ENCODE measurements around the gene ZNF630.
A peak's percentile ranks its signal among the peaks of the same experiment; 100 is the strongest.
"Not testable (repeated sequence)": the region's sequence is repeated elsewhere in the genome, so short reads cannot be mapped to it uniquely, and the experiment has no call there.

Gene ZNF630

DNA sequence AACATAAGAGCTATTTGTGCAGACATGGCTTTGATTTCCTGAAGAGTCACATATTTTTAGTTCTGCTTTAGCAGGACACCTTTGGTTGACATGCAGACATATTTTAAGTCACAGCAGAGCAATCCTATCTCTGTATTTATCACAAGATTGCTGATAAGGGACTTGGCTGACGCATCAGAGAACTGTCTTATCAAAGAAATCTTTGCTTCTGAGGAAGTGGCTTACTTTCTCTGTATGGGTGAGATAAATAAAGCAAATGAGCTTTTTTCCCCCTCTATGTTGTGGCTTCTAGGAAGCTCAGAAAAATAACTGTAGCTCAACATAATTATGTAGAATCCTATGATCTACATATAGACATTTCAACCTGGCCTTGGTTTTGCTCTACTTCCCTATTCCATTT, 51.5 kb downstream of the ZNF630 start:
- not testable (repeated sequence) for H3K27me3 Mint-ChIP-seq, DNase-seq, H3K9me3 Mint-ChIP-seq, H3K27ac Mint-ChIP-seq, H3K4me1 Mint-ChIP-seq, H3K4me3 Mint-ChIP-seq, H3K36me3 Mint-ChIP-seq
- peak; percentile 24 to 29 for ATAC-seq (replicated peaks)

DNA sequence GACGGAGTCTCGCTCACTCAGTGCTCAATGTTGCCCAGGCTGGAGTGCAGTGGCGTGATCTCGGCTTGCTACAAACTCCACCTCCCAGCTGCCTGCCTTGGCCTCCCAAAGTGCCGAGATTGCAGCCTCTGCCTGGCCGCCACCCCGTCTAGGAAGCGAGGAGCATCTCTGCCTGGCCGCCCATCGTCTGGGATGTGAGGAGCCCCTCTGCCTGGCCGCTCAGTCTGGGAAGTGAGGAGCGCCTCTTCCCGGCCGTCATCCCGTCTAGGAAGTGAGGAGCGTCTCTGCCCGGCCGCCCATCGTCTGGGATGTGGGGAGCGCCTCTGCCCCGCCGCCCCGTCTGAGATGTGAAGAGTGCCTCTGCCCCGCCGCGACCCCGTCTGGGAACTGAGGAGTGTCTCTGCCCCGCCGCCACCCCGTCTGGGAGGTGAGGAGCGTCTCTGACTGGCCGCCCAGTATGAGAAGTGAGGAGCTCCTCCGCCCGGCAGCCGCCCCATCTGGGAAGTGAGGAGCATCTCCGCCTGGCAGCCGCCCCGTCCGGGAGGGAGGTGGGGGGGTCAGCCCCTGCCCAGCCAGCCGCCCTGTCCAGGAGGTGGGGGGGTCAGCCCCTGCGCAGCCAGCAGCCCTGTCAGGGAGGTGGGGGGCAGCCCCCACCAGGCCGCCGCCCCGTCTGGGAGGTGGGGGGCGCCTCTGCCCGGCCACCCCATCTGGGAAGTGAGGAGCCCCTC, 54.7 kb downstream of the ZNF630 start:
- H3K4me3 Mint-ChIP-seq; H3K27me3 Mint-ChIP-seq; H3K27ac Mint-ChIP-seq; DNase-seq; H3K9me3 Mint-ChIP-seq; H3K36me3 Mint-ChIP-seq; H3K4me1 Mint-ChIP-seq; ATAC-seq (replicated peaks): not testable (repeated sequence)

DNA sequence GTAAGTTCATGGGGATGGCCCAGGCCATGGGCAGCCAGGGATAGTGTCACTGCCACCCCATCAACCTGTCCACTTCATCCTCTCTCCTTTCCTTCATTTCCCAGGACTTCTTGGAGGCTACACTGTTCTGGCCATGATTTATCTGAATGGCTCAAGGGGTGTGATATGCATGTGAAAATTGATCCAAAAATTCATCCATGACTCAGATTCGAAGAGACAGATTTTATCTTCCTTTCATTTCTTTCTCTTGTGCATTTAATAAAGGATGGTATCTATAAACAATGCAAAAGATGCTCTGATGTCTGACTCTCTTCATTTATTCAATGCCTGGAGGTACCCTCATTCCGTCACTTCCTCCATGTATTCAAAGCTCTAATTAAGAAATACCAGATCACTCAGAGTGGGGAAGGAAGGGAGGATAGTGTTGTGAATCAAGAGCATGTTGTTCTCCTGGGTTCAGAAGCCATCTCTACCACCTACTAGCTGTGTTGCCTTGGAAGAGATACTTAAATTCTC, 61.9 kb downstream of the ZNF630 start:
- DNase-seq; H3K4me1 Mint-ChIP-seq; H3K27me3 Mint-ChIP-seq; H3K9me3 Mint-ChIP-seq; H3K27ac Mint-ChIP-seq; ATAC-seq (replicated peaks); H3K4me3 Mint-ChIP-seq; H3K36me3 Mint-ChIP-seq: not testable (repeated sequence)

All from stimulated activated naive B cell treated with anti-CD40 and anti-IgM and Interleukin-4, amounts not matched to agents 10 μg/mL and 1 μg/mL and 100 μg/mL, for 72 hours (primary cell).